Activated T-helper 1 cell treated with anti-CD3 and anti-CD28 coated beads, Interleukin-2, amount 50 U/mL, for 16 hours (primary cell): ENCODE measurements around the gene POTEG.
"Not testable (repeated sequence)": the region's sequence is repeated elsewhere in the genome, so short reads cannot be mapped to it uniquely, and the experiment has no call there.

Source experiments
- DNase-seq, 2 donors: peaks; one replicate each; pipeline ENCODE4 v3.0.0-alpha.2; 2020; ENCODE audit warnings: low read depth in 1 of 2, low spot score in 1 of 2

POTEG gene

DNA sequence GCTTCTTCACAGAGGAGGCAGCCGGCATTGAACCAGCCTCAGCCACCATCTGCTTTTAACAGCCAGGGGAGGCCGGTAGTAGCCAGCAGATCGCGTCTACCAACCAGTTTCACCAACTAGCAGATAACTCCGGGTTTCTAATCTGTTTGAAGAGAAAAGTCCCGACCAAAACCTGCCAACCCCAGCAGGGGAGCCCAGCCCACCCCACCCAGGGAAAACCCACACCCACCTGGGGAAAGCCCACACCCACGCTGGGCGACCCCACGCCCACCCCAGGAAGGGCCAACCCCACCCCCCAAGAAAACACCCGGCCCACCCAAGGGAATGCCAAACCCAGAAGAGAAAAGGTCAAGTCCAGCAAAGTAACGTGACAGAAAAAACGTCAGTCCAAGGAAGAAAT lies at the start of gene POTEG:
POTEG (minus strand) TSS at position 101 of the 400 bp plus-strand sequence; CDS start at position 49, 52 bp downstream.
- not testable (repeated sequence) for DNase-seq

DNA sequence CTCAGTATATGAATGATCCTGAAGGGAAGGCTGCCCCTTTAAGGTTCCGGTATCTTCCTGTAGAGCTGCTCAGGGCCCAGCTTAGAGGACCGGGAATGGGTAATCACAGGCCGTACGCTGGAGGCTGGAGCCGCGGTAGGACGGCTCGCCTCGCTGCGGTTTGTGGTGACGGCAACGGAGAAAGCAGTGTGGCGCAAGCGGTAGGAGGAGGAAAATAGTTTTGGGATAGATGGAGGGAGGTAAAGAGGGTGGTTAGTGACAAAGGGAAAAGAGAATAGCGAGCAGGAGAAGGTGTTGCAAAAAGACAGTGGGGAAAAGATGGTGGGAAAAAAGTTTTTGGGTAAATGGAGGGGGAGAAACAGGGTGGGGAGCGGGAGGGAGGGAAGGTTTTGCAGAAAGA lies 48.0 kb upstream of the POTEG start:
- not testable (repeated sequence) for DNase-seq

DNA sequence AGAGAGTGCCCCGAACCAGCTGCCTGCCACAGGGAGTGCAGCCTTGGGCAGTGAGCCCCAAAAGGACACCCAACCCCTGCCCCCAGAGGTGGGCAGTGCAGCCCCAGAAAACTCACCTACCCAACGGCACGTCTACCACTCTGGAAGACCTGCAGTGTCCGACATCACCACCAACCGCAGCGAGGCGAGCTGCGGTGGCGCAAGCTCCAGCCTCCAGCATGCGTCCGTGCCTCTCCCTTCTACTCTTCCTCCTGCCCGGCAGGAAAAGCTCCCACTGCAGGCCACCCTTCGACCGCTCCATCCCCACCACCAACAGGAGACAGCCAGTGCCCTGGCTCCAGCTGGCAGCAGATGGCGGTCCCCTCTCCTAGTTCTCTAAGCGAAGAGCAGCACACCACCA lies 47.3 kb upstream of the POTEG start:
- DNase-seq, result not testable (repeated sequence)

- not testable (repeated sequence) for DNase-seq
Measured at GRCh38 chr14:19480491-19480890, 46.4 kb upstream of the POTEG start.

DNA sequence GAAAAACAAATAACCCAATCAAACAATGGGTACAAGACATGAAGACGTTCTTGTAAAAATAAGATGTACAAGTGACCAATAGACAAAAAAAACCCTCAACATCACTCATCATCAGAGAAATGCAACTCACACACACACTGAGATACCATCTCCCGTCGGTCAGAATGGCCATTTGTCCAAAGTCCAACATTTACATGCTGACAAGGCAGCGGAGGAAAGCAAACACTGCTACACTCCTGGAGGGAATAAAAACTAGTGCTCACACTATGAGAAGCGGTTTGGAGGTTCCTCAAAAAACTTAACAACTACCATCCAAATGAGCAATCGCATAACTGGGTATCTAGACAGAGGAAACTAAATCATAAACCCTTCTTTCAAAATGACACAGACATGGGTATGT lies 11.6 kb upstream of the POTEG start:
- not testable (repeated sequence) for DNase-seq

DNA sequence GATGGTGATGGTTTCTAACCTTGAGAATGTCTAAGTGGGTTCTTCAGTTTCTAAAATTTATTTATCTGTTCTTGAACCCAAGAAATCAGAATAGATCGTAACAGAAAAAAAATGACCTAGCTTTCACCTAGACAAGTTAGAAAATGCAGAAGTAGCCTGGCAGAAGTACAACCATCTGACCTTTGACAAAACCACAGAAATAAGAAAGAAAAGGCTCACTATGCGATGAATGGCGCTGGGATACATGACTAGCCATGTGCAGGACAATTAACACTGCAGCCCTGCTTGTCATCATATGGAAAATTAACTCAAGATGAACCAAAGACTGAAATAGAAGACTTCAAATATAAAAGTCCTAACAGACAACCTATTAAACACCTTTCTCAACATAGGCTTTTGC lies 5.7 kb upstream of the POTEG start:
- not testable (repeated sequence) for DNase-seq

GRCh38 chr14:19439219-19439618 lies 5.1 kb upstream of the POTEG start:
- not testable (repeated sequence) for DNase-seq

- not testable (repeated sequence) for DNase-seq
Measured at GRCh38 chr14:19437126-19437443, 2.9 kb upstream of the POTEG start.

GRCh38 chr14:19436311-19437125 lies 2.4 kb upstream of the POTEG start:
- not testable (repeated sequence) for DNase-seq

- not testable (repeated sequence) for DNase-seq
Measured at GRCh38 chr14:19435852-19436251, 1.7 kb upstream of the POTEG start.

DNA sequence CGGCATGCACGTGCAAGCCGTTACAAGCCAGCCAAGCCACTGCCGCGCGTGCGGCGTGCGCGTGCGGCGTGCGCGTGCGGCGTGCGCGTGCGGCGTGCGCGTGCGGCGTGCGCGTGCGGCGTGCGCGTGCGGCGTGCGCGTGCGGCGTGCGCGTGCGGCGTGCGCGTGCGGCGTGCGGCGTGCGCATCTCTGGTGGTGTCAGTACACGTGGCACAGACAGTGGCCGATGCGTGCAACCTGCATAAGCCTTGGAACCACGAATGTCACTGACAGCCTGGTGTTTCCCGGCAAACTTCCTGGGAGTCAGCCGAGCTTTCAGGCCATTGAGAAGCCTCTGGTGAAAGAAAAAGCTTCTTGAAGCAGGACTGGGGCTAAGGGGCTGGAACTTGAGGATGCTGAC lies 750 bp upstream of the POTEG start:
- not testable (repeated sequence) for DNase-seq

DNA sequence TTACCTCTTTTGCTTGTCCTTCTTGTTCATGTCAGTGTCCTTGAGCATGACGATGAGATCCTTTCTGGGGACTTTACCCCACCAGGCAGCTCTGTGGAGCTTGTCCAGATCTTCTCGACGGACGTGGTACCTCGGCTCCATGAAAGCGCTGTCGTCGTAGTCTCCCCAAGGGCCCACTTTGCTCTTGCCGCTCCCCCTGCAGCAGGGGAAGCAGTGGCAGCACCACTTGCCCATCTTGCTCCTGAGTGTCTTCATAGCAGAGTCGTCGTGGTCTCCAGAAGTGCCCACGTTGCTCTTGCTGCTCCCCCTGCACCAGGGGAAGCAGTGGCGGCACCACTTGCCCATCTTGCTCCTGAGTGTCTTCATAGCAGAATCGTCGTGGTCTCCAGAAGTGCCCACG lies 376 bp downstream of the POTEG start:
- peak in 1 of 2 donors; percentile 3 for DNase-seq

- not testable (repeated sequence) for DNase-seq
Measured at GRCh38 chr14:19408519-19408918, 25.6 kb downstream of the POTEG start.

GRCh38 chr14:19402097-19402496 lies 32.0 kb downstream of the POTEG start:
- not testable (repeated sequence) for DNase-seq

DNA sequence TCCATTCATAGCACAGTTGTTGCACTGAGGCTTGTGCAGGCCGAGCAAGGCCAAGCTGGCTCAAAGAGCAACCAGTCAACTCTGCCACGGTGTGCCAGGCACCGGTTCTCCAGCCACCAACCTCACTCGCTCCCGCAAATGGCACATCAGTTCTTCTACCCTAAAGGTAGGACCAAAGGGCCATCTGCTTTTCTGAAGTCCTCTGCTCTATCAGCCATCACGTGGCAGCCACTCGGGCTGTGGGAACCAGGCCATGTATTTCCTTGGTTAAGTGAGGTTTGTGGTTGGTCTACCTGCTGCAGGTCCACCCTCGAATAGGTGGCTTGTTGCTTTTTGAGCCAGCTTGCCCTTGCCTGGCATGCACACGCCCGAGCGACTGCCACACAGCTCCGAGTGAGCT lies 39.4 kb downstream of the POTEG start:
- not testable (repeated sequence) for DNase-seq

GRCh38 chr14:19390230-19390629 lies 43.9 kb downstream of the POTEG start:
- DNase-seq, result not testable (repeated sequence)

GRCh38 chr14:19388741-19389140 lies 45.4 kb downstream of the POTEG start:
- DNase-seq, result not testable (repeated sequence)

- DNase-seq, result not testable (repeated sequence)
Measured at GRCh38 chr14:19386996-19387395, 47.1 kb downstream of the POTEG start.

GRCh38 chr14:19386309-19386708 lies 47.8 kb downstream of the POTEG start:
- DNase-seq, result not testable (repeated sequence)

- not testable (repeated sequence) for DNase-seq
Measured at GRCh38 chr14:19384088-19384781, 49.9 kb downstream of the POTEG start.

- not testable (repeated sequence) for DNase-seq
Measured at GRCh38 chr14:19383008-19383584, 51.0 kb downstream of the POTEG start.

DNA sequence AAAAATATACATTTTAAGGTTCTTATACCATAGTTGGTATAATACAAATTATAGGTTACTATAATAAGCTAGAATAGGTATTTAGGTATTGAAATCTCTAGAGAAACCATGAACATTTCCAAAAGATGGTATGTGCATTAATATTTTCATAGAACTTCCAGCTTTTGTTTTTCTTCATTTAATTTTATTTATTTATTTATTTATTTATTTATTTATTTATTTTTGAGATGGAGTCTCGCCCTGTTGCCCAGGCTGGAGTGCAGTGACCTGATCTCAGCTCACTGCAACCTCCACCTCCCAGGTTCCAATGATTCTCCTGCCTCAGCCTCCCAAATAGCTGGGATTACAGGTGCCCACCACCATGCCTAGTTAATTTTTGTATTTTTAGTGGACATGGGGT lies 54.0 kb downstream of the POTEG start:
- DNase-seq, result not testable (repeated sequence)
